K562 (cell line): ENCODE results near the gene HEXIM2.

ENCODE experiments used
- ZSCAN32 ChIP-seq: fragments of 450-650 bp; formaldehyde crosslinking; IDR thresholded peaks from 2 replicates; pipeline ENCODE4 v1.4.0; 2020; ENCODE audit warnings: mild to moderate bottlenecking, moderate library complexity
- TF ChIP-seq, protein P1 (sequence below): fragments of 200-800 bp; sonication (Bioruptor generic); IDR thresholded peaks from 2 replicates; pipeline ENCODE4 v1.6.1; 2017; ENCODE audit warnings: missing genetic modification characterization, missing compliant biosample characterization

DNA sequence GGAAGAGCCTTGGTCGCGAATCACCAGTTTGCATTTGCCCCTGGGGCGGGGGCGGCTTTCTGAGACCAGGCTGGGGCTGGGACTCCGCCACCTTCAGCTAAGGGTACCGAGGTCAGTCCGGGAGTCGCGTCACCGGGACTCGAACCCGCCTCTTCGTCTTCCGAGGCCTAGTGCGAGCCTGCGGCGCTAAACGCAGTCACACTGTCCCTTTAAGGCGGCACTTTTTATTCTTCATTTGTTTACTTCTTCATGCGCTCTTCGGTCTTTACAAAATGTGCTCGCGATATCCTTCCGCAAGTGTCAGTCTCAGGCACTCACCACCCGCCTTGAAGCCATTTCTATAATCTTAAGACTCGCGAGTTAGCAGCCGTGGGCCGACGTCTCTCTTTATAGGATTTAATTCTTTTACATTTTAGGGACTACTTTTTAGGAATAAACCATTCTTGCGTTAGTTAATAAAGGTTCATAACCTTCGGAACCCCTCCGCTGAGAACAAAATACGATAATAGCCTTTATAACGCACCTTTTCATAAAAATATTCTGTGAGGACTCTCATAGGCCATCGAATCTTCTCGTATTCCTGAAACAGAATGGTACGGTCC, 14.0 kb upstream of the HEXIM2 start:
- TF ChIP-seq ZSCAN32 (CRISPR knock-in tag), result 0 out of 2 replicates have a peak, but pooled peaks have one; percentile 42
- TF ChIP-seq, protein P1, sequence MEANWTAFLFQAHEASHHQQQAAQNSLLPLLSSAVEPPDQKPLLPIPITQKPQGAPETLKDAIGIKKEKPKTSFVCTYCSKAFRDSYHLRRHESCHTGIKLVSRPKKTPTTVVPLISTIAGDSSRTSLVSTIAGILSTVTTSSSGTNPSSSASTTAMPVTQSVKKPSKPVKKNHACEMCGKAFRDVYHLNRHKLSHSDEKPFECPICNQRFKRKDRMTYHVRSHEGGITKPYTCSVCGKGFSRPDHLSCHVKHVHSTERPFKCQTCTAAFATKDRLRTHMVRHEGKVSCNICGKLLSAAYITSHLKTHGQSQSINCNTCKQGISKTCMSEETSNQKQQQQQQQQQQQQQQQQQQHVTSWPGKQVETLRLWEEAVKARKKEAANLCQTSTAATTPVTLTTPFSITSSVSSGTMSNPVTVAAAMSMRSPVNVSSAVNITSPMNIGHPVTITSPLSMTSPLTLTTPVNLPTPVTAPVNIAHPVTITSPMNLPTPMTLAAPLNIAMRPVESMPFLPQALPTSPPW, result peak; percentile 45
